Right renal cortex interstitium (tissue), 3 donors: ENCODE results near the gene PARN. TPM values are rescaled to one million over a fixed set of nuclear protein-coding genes. Genes with fewer than 3 reads are reported as not detected.
"Not testable (repeated sequence)": the region's sequence is repeated elsewhere in the genome, so short reads cannot be mapped to it uniquely, and the experiment has no call there.

ENCODE experiments used
- DNase-seq, 3 donors: peaks; one replicate each; pipeline ENCODE4 v3.0.0-alpha.2; 2013; ENCODE audit warnings: low read depth in 3 of 3, low spot score in 2 of 3
- polyA plus RNA-seq, 3 donors: library from polyadenylated mRNA; unstranded; fragments of 120-200 nt; gene quantifications; one replicate each; pipeline ENCODE4 v1.2.1, GENCODE V29; 2013; ENCODE audit not compliant: insufficient read length in 3 of 3

Gene PARN
- polyA plus RNA-seq, 3 donors: 38.8 to 45.4 (median 38.9) TPM

- no peak for DNase-seq
Measured at GRCh38 chr16:14634389-14634725, 4.3 kb upstream of the PARN start.

- peak; percentile 85 to 95 (median 89) for DNase-seq
Measured at GRCh38 chr16:14632693-14633569, 2.9 kb upstream of the PARN start, which contains the start of gene BFAR. Gene BFAR (plus strand): TSS chr16:14632951. CDS start chr16:14644347, 11,396 bp downstream.

- DNase-seq: not testable (repeated sequence)
Measured at GRCh38 chr16:14630620-14631330, 715 bp upstream of the PARN start.

GRCh38 chr16:14629612-14629918 lies 495 bp downstream of the PARN start:
- no peak for DNase-seq

- DNase-seq: no peak
Measured at GRCh38 chr16:14628806-14629611, 1.1 kb downstream of the PARN start.

- DNase-seq: no peak
Measured at GRCh38 chr16:14627078-14627477, 3.0 kb downstream of the PARN start.

GRCh38 chr16:14618566-14618965 lies 11.5 kb downstream of the PARN start:
- no peak for DNase-seq

- DNase-seq: no peak
Measured at GRCh38 chr16:14616280-14616679, 13.8 kb downstream of the PARN start.

- no peak for DNase-seq
Measured at GRCh38 chr16:14613991-14614390, 16.1 kb downstream of the PARN start.

- DNase-seq: no peak
Measured at GRCh38 chr16:14611660-14612059, 18.4 kb downstream of the PARN start.

GRCh38 chr16:14609716-14610115 lies 20.3 kb downstream of the PARN start:
- DNase-seq: no peak

GRCh38 chr16:14608604-14609003 lies 21.5 kb downstream of the PARN start:
- no peak for DNase-seq

GRCh38 chr16:14608111-14608566 lies 21.9 kb downstream of the PARN start:
- no peak for DNase-seq

- no peak for DNase-seq
Measured at GRCh38 chr16:14606102-14606501, 24.0 kb downstream of the PARN start.

- no peak for DNase-seq
Measured at GRCh38 chr16:14602443-14602963, 27.6 kb downstream of the PARN start.

- no peak for DNase-seq
Measured at GRCh38 chr16:14600164-14600563, 29.9 kb downstream of the PARN start.

- DNase-seq: no peak
Measured at GRCh38 chr16:14586637-14587305, 43.3 kb downstream of the PARN start.

- DNase-seq: no peak
Measured at GRCh38 chr16:14585287-14585686, 44.8 kb downstream of the PARN start.

- DNase-seq: not testable (repeated sequence)
Measured at GRCh38 chr16:14580926-14581325, 49.1 kb downstream of the PARN start.

GRCh38 chr16:14579266-14579665 lies 50.8 kb downstream of the PARN start:
- DNase-seq: no peak
